GM23338 (cell line): ENCODE measurements around the gene SLC22A4.

ENCODE experiments used
- CREB1 ChIP-seq: fragments of 250-450 bp; sonication (Bioruptor Pico); IDR thresholded peaks from 2 replicates; pipeline ENCODE4 v1.5.0; 2020; ENCODE audit warnings: low read depth, mild to moderate bottlenecking, moderate library complexity
- CTCF ChIP-seq, 2 experiments: fragments of 200-600 bp in 1 of 2; sonication (generic) in 1 of 2; conservative IDR thresholded peaks; 2 replicates each; pipeline versions ENCODE4 v1.5.1 to v1.6.1; 2016 to 2017; ENCODE audit warnings: antibody characterized with exemption in 2 of 2, low read depth in 2 of 2, mild to moderate bottlenecking in 2 of 2, moderate library complexity in 1 of 2
- ETS1 ChIP-seq: IDR thresholded peaks from 2 replicates; pipeline ENCODE4 v1.6.1; 2016; ENCODE audit warnings: antibody characterized with exemption
- EZH2 ChIP-seq: fragments of 200-600 bp; sonication (generic); IDR thresholded peaks from one replicate; pipeline ENCODE4 v1.8.0; 2017; ENCODE audit warnings: antibody characterized with exemption, mild to moderate bottlenecking, low read depth; ENCODE audit not compliant: unreplicated experiment
- EZH2phosphoT487 ChIP-seq: fragments of 200-600 bp; sonication (generic); IDR thresholded peaks from one replicate; pipeline ENCODE4 v1.8.1; 2018; ENCODE audit warnings: antibody characterized with exemption; ENCODE audit not compliant: unreplicated experiment
- JUNB ChIP-seq: IDR thresholded peaks from one replicate; pipeline ENCODE4 v1.6.1; 2016; ENCODE audit warnings: antibody characterized with exemption; ENCODE audit not compliant: unreplicated experiment
- POLR2AphosphoS5 ChIP-seq: IDR thresholded peaks from 2 replicates; pipeline ENCODE4 v1.6.1; 2016; ENCODE audit warnings: antibody characterized with exemption, low read depth
- REST ChIP-seq: IDR thresholded peaks from one replicate; pipeline ENCODE4 v1.6.1; 2018; ENCODE audit warnings: antibody characterized with exemption; ENCODE audit not compliant: unreplicated experiment
- STAT1 ChIP-seq: IDR thresholded peaks from one replicate; pipeline ENCODE4 v1.6.1; 2016; ENCODE audit warnings: antibody characterized with exemption; ENCODE audit not compliant: unreplicated experiment
- ZNF114 ChIP-seq: fragments of 250-450 bp; sonication (Bioruptor Pico); IDR thresholded peaks from 2 replicates; pipeline ENCODE4 v1.5.0; 2020; ENCODE audit warnings: mild to moderate bottlenecking, moderate library complexity
- ZNF331 ChIP-seq: fragments of 250-450 bp; sonication (Bioruptor Pico); IDR thresholded peaks from 2 replicates; pipeline ENCODE4 v1.5.0; 2020; ENCODE audit warnings: low read depth, mild to moderate bottlenecking, moderate library complexity

- no peak for TF ChIP-seq CTCF (conservative IDR thresholded peaks at IDR 0.05; ENCODE audit: low read depth in 2 of 2)
- TF ChIP-seq EZH2 = no peak
- TF ChIP-seq POLR2AphosphoS5 = no peak
- no peak for TF ChIP-seq EZH2phosphoT487
- no peak for TF ChIP-seq REST
- TF ChIP-seq CREB1 (CRISPR knock-in tag) = no peak
- TF ChIP-seq JUNB = no peak
- no peak for TF ChIP-seq ETS1
- no peak for TF ChIP-seq STAT1
- no peak for TF ChIP-seq ZNF331 (CRISPR knock-in tag)
- TF ChIP-seq ZNF114 (CRISPR knock-in tag) = no peak
These were observed 74.0 kb downstream of the SLC22A4 start for GRCh38 chr5:132368186-132368585.
